ENCODE data around the gene BAG1.

The BAG1 gene

DNA sequence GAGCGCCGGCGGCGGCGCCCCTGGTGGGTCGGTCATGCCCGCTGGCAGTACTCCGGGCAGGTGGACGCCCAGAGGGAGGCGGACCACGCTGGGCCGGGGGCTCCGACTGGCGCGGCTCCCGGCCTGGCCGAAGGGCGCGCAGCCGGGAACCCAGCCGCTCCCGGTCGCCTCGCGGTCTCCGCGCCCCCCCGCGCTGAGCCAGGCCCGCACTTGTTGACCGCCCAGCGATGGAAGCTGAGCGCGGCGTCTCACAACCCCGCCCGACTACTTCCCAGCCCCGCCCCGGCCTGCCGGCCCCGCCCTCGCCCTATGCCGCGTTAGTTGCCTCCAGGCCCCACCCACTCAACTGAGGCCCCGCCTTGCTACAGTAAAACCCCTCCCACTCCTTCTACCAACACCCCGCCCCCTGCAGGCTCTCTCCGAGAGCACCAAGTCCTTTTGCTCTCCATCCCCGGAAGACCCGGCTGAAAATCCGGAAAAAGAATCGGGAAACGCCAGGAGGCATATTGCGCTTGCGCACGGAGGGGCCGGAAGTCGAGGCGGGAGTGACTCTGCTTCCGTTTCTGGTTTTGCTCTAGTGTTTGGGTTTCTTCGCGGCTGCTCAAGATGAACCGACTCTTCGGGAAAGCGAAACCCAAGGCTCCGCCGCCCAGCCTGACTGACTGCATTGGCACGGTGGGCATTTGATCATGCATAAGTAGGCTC lies at the start of gene BAG1, which contains the start of gene CHMP5:
Gene BAG1 (minus strand): TSS at position 236 of the 705 bp plus-strand sequence.
Gene CHMP5 (plus strand): TSS at position 577 of the 705 bp plus-strand sequence. CDS start 30 bp downstream, at position 607.
- peak; percentile 100 for DNase-seq (ENCODE audit: low read depth in 2 of 2)

DNA sequence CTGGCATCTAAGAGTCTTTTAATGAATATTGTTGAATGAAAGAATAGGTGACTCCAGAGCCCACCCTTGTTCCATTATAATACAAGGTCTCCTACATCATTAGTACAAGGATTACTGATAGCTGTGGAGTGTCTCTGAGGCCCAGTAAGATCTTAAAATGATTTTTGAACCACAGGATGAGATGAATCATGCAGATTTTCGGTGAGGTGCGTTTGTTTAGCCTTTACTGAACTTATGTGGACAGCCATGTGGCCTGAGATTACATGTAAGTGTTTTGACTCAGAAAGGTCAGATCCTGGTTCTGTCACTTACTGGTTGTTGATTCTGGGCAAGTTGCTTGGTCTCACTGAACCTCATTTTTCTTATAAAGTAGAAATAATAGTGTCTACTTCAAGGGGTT lies 47.4 kb upstream of the BAG1 start:
- no peak for DNase-seq (ENCODE audit: low read depth in 2 of 2)

DNA sequence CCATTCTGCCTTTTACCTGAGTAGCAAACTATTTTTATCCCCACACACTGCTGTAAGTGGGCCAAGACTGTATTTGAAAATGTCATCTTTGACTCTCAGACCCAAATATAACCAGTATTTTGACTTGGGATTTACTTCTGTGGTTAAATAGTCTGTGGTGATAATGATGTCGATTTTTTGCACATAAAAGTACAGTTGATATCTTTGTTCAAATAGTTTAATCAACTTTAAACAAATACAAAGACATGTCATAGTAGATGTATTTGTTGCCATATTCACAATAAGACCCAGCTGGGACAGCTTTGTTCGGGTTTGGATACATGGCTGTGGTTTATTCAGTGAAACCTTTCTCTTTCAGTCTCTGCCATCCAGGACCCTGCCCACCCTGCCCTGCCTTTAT lies 46.2 kb upstream of the BAG1 start:
- no peak for DNase-seq (ENCODE audit: low read depth in 2 of 2)

DNA sequence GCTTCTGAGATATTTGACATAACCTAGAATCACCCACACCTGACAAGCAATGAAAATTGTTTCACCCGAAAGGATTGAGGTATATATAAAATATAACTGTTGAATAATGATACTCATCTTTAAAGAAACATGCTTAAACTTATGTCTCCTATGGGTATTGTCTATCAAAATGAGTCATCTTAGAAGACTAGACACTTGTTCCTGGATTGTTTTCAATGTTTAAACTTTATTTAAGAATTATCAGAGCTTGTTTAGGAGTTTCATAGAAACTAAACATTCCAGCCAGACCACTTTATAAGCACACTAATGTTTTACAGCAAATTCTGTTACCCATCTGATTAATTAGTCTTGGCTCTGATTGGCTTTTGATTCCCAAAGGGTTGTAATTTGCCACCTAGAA lies 45.4 kb upstream of the BAG1 start:
- no peak for DNase-seq (ENCODE audit: low read depth in 2 of 2)

DNA sequence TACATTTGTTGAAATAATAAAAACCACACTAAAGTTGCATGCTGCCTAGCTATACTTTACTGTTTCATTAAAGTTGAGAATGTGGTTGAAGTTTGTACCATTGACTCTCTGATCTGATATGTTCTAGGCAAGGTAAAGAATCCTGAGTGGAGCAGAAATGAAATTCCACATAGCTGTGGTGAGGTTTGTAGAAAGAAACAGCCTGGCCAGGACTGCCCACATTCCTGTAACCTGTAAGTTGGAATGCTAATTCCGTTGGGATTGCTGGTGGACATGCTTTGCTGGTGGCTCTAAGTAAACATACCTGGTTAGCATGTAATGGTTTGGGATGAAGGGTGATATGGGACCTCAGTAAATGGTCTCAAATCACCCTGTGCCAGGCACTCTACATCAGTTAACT lies 42.6 kb upstream of the BAG1 start:
- no peak for DNase-seq (ENCODE audit: low read depth in 2 of 2)

DNA sequence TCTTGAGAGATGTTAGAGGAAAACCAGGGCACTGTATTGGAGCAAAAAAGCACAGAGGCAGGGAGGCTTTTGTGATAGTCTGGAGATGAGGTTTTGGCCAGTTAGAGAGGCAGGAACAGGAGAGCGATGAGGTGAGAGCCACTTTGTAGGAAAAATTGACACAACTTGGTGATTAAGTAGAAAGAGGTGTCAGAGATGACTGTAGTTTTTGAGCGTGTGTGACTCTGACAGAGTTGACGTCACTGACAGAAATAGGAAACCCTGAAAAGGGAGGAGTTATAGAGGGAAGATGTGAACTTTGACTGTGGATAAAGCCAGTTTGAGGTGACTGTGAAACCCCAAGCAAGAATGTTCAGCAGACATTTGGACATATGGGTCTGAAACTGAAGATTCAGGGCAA lies 41.5 kb upstream of the BAG1 start:
- DNase-seq (ENCODE audit: low read depth in 2 of 2): no peak

DNA sequence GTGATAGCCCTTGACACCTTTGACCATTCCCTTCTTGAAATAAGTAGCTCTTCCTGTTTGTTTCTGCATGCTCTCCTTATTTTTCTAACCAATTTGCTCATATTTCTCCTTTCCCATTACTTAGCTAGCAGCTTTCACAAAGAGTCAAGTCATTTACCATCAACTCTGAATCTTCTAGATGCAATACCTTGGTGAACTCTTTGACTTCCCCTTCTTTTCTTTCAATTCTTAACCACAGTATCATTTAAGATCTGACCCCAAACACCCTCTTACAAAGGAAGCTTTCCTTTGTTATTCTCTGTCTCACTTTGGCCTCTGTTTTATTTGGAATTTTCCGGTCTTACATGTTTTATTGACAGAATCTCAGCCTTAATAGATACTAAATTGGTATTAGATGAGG lies 39.9 kb upstream of the BAG1 start:
- no peak for DNase-seq (ENCODE audit: low read depth in 2 of 2)

DNA sequence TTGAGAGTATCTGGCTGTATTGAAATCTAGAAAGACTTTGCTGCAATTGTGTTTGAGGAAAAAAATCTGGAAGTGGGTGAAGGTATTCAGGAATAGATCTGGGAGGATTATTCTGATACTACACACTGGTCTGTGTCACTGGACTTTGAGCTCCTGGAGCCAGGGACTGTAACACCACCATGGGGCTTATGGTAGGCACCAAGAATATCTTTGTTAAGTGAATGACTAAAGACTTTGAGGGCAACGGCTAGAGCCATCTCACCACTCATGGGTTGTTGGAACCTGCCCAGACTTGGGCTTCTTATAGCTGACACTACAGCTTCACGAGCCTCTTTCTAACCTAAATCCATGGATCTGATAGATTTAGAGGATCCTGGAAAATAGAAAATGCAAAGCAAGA lies 36.0 kb upstream of the BAG1 start:
- no peak for DNase-seq (ENCODE audit: low read depth in 2 of 2)

DNA sequence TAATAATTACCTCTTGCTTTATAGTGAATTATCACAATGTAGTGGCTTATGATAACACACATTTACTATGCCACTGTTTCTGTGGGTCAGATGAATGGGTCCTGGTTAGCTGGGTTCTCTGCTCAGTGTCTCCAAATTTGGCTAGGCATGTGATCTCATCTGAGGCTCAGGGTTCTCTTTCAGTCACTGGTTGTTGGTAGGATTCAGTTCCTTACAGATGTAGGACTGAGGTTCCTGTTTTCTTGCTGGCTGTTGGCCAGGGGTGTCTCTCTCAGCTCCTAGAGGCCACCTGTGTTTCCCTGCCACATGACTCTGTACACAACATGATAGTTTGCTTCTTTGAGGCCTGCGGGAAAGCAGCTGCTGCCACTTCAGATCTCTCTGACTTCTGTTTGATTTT lies 32.9 kb upstream of the BAG1 start:
- DNase-seq (ENCODE audit: low read depth in 2 of 2): no peak

DNA sequence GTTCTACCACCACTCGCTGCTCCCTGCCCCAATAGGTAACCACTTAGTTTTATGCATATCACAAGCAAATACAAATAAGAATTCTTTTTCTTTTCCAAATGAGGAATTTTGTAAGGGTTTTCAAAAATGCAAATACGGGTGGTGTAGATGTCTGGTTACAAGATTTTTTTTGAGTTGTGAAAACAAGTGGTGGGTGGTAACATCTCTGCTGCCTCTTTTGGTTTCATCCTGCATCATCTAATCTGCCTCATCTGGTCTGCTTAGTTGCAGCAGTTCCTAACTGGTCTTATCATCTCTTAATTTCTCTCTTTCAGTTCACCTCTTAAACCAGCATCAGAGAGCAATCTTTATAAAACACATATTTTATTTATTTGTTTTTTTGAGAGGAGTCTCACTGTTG lies 31.1 kb upstream of the BAG1 start:
- DNase-seq (ENCODE audit: low read depth in 2 of 2): no peak

DNA sequence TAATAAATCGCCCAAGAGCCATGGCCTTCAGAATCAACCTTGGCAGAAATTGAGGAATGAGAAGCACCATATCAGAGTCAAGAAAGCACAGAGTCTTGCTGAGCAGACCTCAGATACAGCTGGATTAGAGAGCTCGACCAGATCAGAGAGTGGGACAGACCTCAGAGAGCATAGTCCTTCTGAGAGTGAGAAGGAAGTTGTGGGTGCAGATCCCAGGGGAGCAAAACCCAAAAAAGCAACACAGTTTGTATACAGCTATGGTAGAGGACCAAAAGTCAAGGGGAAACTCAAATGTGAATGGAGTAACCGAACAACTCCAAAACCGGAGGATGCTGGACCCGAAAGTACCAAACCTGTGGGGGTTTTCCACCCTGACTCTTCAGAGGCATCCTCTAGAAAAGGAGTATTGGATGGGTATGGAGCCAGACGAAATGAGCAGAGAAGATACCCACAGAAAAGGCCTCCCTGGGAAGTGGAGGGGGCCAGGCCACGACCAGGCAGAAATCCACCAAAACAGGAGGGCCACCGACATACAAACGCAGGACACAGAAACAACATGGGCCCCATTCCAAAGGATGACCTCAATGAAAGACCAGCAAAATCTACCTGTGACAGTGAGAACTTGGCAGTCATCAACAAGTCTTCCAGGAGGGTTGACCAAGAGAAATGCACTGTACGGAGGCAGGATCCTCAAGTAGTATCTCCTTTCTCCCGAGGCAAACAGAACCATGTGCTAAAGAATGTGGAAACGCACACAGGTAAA lies 30.3 kb upstream of the BAG1 start:
- DNase-seq (ENCODE audit: low read depth in 2 of 2): no peak

DNA sequence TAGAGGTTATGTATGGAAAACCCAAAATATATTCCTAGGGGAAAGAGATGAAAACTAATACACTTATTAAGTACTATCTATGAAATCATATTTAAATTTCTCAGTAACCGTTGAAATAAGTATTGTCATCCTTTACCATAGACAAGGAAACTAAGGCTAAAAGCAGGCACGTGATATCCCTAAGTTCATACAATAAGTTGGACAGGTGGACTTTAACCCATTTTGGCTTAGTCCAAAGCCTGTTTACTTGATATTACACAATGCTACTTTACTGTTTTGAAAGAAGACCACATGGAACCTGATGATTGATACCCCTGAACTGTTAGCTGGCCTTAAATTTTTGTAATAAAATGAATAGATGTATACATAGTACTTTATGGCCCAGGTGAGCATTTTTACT lies 29.3 kb upstream of the BAG1 start:
- no peak for DNase-seq (ENCODE audit: low read depth in 2 of 2)

DNA sequence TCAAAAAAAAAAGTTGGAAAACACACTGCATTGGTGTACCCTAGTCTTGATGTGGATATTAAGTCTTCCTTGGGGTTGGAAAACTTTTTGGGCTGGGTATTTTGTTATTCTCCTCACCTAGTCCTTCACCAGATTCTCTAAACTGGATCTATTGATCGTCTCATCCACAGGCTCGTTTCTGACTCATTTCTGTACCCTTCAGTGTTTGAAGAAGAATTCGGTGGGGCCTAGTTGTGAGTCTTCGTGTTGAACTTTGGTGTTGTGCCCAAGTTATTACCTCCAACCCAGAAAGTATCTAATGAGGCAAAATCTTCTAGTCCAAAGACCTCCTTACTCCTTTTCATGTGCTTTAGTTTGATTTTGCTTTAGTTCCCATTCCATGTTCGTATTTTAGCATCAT lies 27.4 kb upstream of the BAG1 start:
- DNase-seq (ENCODE audit: low read depth in 2 of 2): no peak

DNA sequence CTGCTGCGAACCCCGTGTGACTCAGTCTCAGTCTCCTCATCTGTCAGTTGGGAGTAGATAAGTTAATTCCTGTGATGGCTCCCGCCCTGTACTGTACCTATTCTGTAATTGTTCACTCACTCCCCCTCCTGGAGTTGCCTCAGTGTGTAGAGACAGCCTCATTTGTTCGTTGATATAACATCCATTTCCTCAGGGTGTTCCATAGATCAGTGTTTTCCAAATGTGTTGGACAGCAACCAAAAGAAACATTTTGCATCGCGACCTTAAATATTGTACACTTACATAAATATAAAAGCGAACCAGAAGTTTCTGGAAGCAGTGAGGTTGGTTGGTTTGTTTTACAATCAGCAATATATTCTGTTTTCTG lies 26.5 kb upstream of the BAG1 start:
- DNase-seq (ENCODE audit: low read depth in 2 of 2): no peak

DNA sequence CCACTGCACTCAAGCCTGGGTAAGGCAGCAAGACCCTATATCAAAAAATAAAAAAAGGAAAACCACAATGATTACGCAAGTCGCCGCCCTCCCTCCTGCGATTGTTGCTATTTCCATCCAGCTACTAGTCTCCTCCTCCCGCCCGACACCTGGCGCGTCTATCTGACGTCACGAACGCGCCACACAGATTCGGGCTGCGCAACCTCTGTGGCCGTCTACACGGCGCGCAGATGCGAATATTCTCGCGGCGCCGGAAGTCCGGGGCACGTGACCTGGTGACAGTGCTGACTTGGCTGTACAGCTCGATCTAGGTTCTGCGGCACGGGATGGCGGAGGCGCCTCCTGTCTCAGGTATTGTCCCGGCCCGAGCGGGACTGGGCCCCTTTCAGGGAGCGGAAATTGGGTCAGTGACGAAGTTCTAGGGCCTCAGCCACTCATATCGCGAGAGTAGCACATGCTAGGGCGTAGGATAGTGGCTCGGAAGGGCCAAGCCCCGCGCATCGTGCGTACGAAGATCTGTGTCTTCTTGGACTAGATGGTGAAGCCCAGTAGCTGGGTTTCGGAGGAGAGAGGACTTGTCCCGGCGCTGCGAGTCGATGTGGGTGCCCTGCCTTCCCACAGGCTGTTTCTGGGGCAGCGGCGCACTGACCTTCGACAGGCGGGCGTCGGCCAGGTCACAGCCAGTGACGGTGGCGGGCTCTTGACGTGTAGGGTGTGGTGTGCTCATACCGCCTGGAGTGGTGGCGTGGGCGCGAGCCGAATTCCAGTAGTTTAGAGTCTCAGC lies 25.9 kb upstream of the BAG1 start, which contains the start of gene NFX1:
Gene NFX1 (plus strand): TSS at position 270 of the 784 bp plus-strand sequence. CDS start 57 bp downstream, at position 327.
- DNase-seq (ENCODE audit: low read depth in 2 of 2): peak; percentile 95 to 98

DNA sequence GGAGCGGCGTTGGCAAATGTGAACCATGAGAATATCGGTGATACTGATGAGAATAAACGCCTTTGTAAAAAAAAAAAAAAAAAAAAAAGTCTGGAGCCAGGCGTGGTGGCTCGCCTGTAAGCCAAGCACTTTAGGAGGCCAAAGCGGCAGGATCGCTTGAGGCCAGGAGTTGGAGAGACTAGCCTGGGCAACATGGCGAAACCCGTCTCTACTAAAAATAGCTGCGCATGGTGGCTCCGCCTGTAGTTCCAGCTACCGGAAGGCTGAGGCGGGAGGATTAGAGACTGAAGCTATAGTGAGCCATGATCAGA lies 25.4 kb upstream of the BAG1 start:
- DNase-seq (ENCODE audit: low read depth in 2 of 2): no peak

DNA sequence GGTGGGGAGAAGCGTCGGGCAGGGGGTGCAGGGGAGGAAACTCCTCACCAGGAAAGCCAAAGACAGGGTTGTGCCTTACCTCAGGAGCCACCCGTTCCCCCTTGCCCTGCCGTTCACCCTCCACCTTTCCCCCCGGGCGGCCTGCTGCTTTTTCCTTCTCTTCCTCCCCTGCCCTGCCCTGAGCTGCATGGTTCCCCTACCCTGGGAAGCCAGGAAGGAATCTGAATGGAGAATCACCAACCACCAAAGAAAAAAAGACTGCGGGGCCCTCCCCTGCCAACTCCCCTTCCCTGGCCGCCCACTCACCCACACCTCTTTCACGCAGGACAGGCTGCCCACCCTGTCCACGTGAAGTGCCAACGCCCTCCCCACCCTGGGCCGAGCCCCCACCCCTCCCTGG lies 25.0 kb upstream of the BAG1 start:
- DNase-seq (ENCODE audit: low read depth in 2 of 2): peak; percentile 18 to 33

DNA sequence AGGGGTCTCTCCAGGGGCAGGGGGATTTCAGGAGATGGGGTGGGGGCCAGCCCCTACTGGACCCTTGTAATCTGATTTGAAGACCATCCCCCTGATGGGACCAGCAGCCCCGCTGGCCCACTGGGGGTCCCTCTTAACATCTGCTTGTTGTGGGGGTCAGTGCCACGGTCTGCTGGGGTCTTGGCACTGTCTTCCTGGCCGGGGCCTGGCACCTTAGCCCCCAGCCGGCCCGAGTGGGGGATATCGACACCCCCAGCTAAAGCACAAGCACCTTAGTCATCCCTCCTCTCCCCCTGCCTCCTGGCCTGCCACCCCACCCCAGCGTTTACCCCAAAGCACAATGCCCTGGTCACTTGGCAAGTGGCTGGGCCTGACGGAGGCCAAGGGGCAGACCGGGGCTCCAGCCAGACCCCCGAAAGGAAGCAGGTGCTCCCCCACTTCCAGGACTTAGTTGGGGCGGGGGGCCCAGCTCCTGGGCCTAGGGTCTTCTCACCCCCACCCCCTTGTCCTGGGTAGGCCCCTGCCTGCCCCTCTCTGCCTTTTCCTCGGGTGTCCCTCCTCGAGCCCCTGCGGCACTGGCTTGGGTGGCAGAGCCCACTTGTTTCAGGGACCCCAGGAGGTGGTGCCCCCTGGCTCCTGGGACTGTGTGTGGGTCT lies 24.4 kb upstream of the BAG1 start:
- no peak for DNase-seq (ENCODE audit: low read depth in 2 of 2)

DNA sequence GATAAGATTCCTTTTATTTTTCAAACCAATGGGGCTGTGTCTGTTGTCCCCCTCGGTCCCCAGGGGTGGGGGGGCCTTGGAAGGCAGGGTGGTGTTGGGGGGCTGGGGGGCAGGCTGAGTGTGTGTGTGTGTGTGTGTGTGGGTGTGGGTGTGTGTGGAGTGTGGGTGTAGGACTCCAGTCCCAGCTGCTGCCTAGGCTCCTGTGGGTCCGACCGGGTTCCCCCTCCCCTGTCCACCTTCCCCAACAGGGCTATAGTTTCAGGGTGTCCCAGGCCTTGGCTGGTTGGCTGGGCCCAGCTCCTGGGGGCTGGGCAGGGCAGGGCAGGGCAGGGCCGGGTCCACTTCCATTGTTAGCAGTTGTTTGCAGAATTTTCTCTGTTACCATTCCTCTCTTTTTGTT lies 23.7 kb upstream of the BAG1 start:
- DNase-seq (ENCODE audit: low read depth in 2 of 2): no peak

DNA sequence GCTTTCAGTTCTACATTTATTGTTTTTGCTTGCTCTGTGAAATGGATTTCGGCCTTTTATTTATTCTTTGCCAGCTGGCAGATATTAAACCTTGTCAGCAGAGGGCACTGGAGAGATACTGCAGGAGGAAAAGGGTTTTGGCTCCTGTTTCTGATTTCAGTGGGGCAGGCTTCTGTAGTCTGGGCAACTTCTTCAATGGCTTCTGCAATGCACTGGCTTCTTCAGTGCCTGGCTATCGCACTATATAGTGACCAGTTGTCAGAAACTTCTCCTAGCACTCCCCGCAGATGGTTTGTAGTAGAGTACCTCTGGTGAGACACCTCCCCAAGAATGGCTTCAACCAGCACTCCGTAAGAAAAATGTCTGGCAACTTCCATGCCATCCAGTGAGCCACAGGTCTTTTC lies 22.6 kb upstream of the BAG1 start:
- DNase-seq (ENCODE audit: low read depth in 2 of 2): peak in 1 of 2 donors; percentile 31

DNA sequence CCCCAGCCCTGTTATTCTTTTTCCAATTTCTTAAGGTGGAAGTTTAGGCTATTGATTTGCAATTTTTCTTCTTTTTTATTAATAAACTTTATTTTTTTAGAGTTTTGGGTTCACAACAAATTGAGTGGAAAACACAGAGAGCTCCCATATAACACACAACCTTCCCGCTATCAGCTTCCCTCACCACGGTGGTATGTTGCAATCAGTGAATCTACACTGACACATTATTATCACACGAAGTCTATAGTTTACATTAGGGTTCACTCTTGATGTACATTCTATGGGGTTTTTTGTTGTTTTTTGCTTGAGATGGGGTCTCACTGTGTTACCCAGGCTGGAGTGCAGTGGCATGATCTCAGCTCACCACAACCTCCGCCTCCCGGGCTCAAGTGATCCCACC lies 21.0 kb upstream of the BAG1 start:
- no peak for DNase-seq (ENCODE audit: low read depth in 2 of 2)

DNA sequence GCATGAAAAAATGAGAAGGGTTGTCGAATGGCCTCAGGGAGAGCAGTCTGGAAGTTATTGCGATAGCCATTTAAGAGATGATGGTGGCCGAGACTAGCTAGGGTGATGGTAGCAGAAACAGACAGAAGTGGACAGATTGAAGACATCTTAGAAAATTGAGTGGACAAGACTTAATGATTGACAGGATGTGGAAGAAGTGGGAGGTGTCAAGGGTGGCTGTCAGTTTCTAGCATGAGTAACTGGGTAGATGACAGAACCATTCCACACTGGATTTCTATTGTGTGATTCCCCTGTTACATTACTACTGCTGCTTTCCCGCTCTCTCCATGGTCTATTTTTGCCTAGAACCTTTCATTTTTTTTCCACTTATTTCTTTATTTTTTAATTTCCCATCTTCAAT lies 13.0 kb upstream of the BAG1 start:
- DNase-seq (ENCODE audit: low read depth in 2 of 2): no peak

All from stimulated activated CD4-positive, alpha-beta T cell treated with anti-CD3 and anti-CD28 coated beads, Interleukin-4, amount 100 ng/mL, for 48 hours (primary cell).